ENCODE results near the gene FAM227B. TPM values are rescaled to one million over a fixed set of nuclear protein-coding genes. Genes with fewer than 3 reads are reported as not detected.
"Not testable (repeated sequence)": the region's sequence is repeated elsewhere in the genome, so short reads cannot be mapped to it uniquely, and the experiment has no call there.

The FAM227B gene
- total RNA-seq, 1 donor, result 5.6 TPM

DNA sequence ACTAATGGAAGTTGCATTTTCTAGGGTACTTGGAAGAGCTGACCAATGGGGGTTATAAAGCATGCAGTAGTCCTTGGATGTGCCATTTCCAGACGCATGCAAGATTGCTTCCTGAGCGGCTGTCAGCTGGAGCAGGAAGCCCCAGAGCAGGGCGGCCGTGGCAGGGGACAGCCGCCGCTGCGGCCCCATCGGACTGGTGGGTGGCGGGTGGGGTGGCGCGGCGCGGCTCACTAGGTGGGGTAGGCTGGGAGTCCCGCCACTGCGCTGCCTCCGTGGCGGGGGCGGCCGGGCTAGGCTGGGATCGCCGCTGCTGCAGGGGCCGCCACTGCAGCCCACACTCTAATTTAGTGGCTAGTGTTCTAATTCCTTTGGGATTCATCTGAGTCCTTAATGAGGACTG, 254.1 kb downstream of the FAM227B start:
- no peak for TF ChIP-seq CTCF (IDR thresholded peaks at IDR 0.05; ENCODE audit: insufficient read depth, low read length)
- no peak for DNase-seq (ENCODE audit: low read depth)
- no peak overlapping the region for H3K4me3 ChIP-seq (ENCODE audit: low read depth, low read length)

DNA sequence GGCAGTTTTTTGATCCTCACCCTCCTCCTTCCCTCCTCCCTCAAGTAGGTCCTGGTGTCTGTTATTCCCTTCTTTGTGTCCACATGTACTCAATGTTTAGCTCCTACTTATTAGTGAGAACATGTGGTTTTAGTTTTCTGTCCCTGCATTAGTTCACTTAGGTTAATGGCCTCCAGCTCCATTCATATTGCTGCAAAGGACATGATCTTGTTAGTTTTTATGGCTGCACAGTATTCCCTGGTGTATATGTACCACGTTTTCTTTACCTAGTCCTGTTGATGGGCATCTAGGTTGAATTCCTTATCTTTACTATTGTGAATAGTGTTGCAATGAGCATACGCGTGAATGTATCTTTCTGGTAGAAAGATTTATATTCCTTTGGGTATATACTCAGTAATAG, 259.2 kb downstream of the FAM227B start:
- DNase-seq (ENCODE audit: low read depth), result no peak
- H3K4me3 ChIP-seq (ENCODE audit: low read depth, low read length), result no peak overlapping the region
- TF ChIP-seq CTCF (IDR thresholded peaks at IDR 0.05; ENCODE audit: insufficient read depth, low read length), result no peak

DNA sequence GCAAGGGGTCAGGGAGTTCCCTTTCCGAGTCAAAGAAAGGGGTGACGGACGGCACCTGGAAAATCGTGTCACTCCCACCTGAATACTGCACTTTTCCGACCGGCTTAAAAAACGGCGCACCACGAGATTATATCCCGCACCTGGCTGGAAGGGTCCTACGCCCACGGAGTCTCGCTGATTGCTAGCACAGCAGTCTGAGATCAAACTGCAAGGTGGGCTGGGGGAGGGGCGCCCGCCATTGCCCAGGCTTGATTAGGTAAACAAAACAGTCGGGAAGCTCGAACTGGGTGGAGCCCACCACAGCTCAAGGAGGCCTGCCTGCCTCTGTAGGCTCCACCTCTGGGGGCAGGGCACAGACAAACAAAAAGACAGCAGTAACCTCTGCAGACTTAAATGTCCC, 266.2 kb downstream of the FAM227B start:
- not testable (repeated sequence) for DNase-seq (ENCODE audit: low read depth); H3K4me3 ChIP-seq (ENCODE audit: low read depth, low read length)

DNA sequence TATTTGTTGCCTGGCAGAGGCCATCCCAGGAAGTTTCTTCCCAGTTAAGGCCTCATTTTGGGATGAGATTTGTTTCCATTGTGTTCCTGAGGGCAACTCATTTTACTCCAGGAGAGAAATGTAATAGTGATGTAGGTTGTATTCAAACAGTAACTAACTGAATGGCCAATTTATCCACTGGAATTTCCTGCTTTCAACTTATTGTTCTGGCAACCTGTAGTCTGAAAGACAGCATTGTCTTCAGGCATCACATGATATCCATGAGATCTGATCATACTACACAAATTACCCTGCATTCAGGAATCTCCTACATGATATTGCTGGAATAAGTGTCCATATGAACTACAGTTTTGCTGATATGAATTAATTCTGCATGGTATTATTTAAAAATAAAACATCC, 277.1 kb downstream of the FAM227B start:
- DNase-seq (ENCODE audit: low read depth), result no peak
- no peak for TF ChIP-seq CTCF (IDR thresholded peaks at IDR 0.05; ENCODE audit: insufficient read depth, low read length)
- H3K4me3 ChIP-seq (ENCODE audit: low read depth, low read length), result no peak overlapping the region

DNA sequence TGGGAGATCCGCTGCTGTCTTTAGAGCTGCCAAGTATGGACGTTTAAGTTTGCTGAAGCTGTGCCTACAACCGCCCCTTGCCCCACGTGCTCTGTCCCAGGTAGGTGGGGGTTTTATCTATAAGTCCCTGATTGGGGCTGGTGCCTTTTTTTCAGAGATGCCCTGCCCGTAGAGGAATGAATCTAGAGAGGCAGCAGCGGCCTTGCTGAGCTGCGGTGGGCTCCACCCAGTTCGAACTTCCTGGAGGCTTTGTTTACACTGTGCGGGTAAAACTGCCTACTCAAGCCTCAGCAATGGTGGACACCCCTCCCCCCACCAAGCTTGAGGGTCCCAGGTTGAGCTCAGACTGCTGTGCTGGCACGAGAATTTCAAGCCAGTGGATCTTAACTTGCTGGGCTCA, 281.0 kb downstream of the FAM227B start:
- H3K4me3 ChIP-seq (ENCODE audit: low read depth, low read length), result no peak overlapping the region
- no peak for DNase-seq (ENCODE audit: low read depth)
- no peak for TF ChIP-seq CTCF (IDR thresholded peaks at IDR 0.05; ENCODE audit: insufficient read depth, low read length)

DNA sequence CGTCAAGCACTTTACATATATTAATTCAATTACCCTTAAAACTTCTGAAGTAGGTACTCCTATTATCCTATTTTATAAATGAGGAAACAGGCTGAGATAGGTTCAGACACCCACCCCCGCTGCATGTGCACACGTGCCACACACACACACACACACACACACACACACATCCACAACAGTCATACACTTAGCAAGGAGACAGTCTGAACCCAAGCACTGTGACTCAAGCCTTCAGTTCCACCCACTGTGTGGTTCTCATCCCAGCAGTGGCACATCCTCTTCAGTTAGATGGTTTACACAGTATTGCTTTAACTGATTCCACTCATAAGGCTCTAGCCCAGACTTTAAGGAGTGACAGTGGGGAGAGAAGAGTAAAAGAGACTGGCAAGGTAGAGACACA, 288.7 kb downstream of the FAM227B start:
- DNase-seq (ENCODE audit: low read depth), result no peak
- TF ChIP-seq CTCF (IDR thresholded peaks at IDR 0.05; ENCODE audit: insufficient read depth, low read length), result no peak
- H3K4me3 ChIP-seq (ENCODE audit: low read depth, low read length), result no peak overlapping the region

DNA sequence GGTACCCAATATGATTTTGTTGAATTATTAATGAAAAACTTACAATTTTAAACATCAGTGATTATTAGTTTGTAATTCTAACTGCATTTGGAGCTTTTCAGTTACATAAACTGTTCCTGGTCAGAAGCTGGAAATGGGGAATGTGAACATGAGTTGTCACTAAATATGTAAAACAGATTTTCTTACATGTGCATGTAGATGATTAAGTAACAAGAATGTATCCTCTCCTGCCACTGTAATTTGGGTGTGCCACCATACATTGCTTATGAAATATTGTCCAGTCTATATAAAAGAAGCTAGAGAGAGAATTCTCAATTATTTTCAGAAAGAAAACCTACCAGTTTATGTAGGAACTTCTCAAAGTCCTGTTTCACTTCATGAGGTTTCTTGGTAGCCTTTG, 289.2 kb downstream of the FAM227B start:
- DNase-seq (ENCODE audit: low read depth), result no peak
- TF ChIP-seq CTCF (IDR thresholded peaks at IDR 0.05; ENCODE audit: insufficient read depth, low read length), result no peak
- no peak overlapping the region for H3K4me3 ChIP-seq (ENCODE audit: low read depth, low read length)

Measured in fibroblast of the aortic adventitia (primary cell).